HG02870 (cell line): ENCODE data around the gene ROBO3.

Experiments used
- ATAC-seq: cut with Tn5 transposase; IDR thresholded peaks from one replicate; pipeline ENCODE4 v1.9.1; 2021; ENCODE audit warnings: mild to moderate bottlenecking, moderate library complexity; ENCODE audit not compliant: unreplicated experiment

Gene ROBO3

GRCh38 chr11:124844664-124845079 is 20.6 kb upstream of the ROBO3 start:
- ATAC-seq = no peak

- no peak for ATAC-seq
These were observed 19.1 kb upstream of the ROBO3 start for GRCh38 chr11:124846070-124846673.

DNA sequence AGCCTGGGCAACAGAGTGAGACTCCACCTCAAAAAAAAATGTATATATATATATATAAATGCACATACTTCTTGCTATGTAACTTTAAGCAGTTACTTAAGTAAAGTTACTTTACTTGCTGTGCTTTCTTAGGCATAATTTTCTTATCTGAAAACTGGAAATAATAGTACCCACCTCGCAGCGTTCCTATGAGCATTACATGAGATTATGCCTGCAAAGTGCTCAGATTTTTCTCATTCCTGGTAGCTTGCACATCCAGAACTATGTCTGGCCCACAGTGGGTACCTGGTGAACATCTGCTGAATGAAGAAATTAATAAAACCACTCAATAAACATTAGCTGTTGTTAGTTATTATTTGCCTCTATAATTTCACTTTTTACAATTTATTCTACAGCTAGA is 6.1 kb upstream of the ROBO3 start:
- no peak for ATAC-seq

- no peak for ATAC-seq
These were observed 3.6 kb upstream of the ROBO3 start for GRCh38 chr11:124861670-124862069.

DNA sequence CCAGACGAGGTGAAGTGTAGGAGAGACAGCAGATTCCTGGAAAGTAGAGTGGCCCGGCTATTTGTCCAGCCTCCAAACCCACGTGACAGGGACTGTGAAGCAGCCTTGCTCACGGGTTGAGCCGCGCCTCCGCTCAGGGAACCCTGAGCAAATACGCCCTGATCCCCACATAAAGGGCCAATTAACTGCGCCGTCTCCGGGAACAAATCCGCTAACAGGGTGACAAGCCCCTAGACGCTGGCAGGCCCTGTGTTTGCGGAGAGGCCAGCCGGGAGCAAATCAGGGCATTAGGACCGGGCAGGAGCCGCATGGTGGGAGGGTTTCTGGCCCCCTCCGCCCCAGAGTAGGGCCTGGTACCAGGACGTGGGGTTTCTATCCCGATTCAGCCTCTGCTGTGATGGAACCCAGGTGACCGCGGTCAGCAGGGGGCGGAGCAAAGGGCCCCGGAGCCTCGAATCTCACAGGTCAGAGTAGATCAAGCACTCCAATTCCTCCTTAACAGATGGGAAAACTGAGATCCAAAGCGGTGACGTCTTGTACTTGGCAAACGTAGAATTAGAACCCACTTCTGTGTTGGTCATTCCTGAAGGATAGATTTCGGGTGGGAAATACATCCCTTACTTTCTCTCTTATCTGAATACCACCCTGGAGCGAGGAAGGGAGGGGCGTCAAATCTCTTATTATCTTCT is 2.0 kb upstream of the ROBO3 start:
- no peak for ATAC-seq

GRCh38 chr11:124863826-124864165 is 1.4 kb upstream of the ROBO3 start:
- ATAC-seq = no peak

DNA sequence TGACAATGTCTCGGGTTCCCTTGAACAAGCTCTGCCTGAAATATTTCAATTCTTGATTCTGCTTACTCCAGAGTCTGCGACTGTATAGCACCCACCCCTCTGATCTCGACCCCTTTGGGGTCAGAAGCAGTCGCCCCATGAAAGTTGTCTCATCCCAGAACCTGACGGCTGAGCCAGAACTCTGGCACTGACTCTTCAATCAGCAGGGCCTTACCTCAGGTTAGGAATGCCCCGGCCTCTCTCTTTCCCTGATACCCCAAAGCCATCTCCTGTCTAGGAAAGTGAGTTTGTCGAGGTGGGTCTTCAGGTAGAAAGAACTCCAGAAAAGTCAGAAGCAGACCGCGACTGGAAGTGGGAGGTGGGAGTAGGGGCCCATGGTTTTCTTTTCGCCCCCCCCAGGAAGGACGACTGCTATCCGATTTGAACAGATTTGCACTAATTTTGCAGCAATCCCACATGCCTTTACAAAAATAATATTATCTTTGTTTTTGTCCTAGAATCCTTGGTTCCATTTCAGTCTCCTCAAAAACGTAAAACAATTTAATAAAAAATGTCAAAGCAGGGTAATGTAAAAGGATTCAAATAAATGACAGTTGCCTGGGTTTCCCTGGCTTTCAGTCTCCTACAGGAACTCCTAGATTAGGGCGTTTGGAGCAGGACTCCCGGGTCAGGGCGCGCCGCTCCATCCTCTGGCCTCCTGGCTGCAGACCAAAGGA is 898 bp upstream of the ROBO3 start:
- no peak for ATAC-seq

- ATAC-seq = no peak
These were observed 396 bp upstream of the ROBO3 start for GRCh38 chr11:124864892-124865180.

DNA sequence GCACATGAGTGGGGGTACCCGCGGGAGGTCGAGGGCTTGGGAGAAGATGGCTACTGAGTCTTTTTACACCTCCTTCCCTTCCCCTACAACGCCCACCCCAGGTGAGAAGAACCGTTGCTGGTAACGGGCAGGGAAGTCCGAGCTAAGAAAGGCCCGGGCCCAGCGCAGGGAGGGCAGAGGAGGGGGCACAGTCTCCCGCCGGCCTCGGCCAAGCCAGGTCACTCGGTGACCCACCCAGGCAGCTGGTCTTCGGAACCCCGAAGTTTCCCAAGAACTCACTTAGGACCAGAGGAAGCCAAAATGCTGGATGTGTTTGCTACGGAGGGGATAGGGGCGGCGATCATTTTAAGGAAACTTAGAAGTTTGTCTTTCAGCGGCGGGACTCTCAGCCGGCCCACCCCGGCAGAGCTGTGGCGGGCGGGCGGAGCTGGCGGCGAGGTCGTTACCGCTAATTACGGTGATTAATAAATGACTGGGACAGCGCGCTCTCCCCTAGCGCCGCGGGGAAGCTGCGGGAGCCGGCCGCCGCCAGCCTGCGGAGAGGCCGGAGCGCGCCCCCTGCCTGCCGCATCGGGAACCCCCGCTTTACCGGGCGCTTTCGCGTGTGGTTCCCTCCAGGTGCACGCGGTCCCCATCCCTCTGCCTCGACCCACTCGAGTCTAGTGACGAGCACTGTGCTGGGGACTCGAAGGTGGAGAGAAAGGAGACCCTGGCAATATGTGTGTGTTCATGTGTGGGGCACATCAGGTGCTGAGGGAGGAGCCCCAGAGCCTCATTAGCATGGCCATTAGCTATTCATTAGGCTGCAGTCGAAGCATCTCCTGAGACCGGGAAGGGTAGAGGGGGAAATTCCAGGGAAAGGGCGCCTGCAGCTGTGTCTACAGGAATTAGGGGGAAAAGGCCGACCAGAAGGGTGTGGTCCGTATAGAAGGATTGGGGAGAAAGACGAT is 945 bp downstream of the ROBO3 start:
- ATAC-seq = no peak

GRCh38 chr11:124867700-124868099 is 2.5 kb downstream of the ROBO3 start:
- no peak for ATAC-seq

DNA sequence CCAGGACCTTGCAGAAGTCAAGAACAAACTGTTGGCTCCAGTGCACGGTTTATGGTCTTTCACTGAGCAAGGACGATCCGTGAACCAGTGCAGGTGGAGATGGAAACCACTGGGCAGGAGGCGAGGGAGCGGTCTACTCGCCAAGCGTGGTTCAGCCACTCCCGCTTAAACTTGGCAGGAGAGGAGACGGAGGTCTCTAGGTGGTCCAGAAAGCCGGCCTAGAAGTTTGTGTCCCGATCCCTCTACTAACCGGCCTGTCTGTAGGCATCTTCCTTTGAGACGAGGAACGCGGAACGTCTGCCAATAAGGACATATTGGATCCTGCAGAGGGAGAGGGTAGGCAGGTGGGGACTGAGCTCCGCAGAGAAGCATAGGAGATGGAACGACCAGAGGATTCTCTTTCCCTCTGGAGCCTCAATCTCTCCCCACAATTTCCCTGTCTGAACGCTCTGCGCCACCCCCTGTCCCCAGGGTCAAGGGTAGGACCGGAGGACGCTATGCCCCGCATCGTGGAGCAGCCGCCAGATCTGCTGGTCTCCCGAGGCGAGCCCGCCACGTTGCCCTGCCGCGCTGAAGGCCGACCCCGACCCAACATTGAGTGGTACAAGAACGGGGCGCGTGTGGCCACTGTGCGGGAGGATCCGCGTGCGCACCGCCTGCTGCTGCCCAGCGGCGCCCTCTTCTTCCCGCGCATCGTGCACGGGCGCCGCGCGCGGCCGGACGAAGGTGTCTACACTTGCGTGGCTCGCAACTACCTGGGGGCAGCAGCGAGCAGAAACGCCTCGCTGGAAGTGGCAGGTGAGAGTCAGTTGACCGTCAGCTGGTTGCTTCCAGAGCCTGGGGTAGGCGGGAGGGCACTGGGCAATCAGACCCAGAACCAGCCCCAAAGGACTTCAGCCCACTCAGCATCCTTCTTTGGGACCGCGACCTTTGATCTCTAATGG is 3.4 kb downstream of the ROBO3 start:
- ATAC-seq = no peak

- no peak for ATAC-seq
These were observed 4.1 kb downstream of the ROBO3 start for GRCh38 chr11:124869331-124869730.

GRCh38 chr11:124869856-124870387 is 4.7 kb downstream of the ROBO3 start:
- no peak for ATAC-seq

- ATAC-seq = no peak
These were observed 5.2 kb downstream of the ROBO3 start for GRCh38 chr11:124870430-124870829.

GRCh38 chr11:124872280-124872679 is 7.0 kb downstream of the ROBO3 start:
- no peak for ATAC-seq

GRCh38 chr11:124872741-124873140 is 7.5 kb downstream of the ROBO3 start:
- no peak for ATAC-seq

GRCh38 chr11:124873951-124874350 is 8.7 kb downstream of the ROBO3 start:
- ATAC-seq = no peak

- ATAC-seq = no peak
These were observed 9.5 kb downstream of the ROBO3 start for GRCh38 chr11:124874571-124875255.

DNA sequence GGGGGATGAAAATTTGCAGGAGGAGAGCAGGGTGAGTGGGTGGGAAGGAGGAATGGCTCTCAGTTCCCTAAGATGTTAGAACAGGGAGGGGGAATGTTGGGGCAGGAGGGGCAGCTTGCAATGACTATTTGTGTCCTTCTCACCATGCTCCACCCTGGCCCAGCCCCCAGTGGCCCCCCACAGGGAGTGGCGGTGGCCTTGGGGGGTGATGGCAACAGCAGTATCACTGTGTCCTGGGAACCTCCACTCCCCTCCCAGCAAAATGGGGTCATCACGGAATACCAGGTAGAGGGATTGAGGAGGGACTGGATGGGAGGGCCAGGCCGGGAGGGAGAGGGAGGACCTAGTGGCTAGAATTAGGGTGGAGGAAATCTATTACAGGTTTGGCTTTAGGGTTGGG is 10.2 kb downstream of the ROBO3 start:
- no peak for ATAC-seq
